Suprapubic skin (tissue), 4 donors: ENCODE data around the gene GPSM1. TPM values are rescaled to one million over a fixed set of nuclear protein-coding genes. Genes with fewer than 3 reads are reported as not detected.

Source experiments
- DNase-seq, 2 donors: peaks; one replicate each; pipeline ENCODE4 v3.0.0-alpha.2; 2019; ENCODE audit warnings: low spot score in 2 of 2
- H3K27ac ChIP-seq: fragments of 200-600 bp; sonication (generic); one replicate; pipeline ENCODE4 v1.5.1; 2019
- H3K27me3 ChIP-seq: fragments of 200-600 bp; sonication (generic); one replicate; pipeline ENCODE4 v1.5.1; 2019
- H3K36me3 ChIP-seq: fragments of 200-600 bp; sonication (generic); one replicate; pipeline ENCODE4 v1.5.1; 2019
- H3K4me1 ChIP-seq: fragments of 200-600 bp; sonication (generic); one replicate; pipeline ENCODE4 v1.5.1; 2019
- H3K4me3 ChIP-seq: fragments of 200-600 bp; sonication (generic); one replicate; pipeline ENCODE4 v1.5.1; 2019; ENCODE audit warnings: mild to moderate bottlenecking
- H3K9me3 ChIP-seq: fragments of 200-600 bp; sonication (generic); one replicate; pipeline ENCODE4 v1.5.1; 2019
- CTCF ChIP-seq, 2 donors: fragments of 200-600 bp in 1 of 2; fragments of 450-650 bp in 1 of 2; sonication (generic) in 1 of 2; IDR thresholded peaks; one replicate each; pipeline ENCODE4 v1.5.1; 2016 to 2019; ENCODE audit warnings: antibody characterized with exemption in 2 of 2, mild to moderate bottlenecking in 1 of 2, moderate library complexity in 1 of 2
- EP300 ChIP-seq: sonication (generic); formaldehyde crosslinking; IDR thresholded peaks from one replicate; pipeline ENCODE4 v1.6.1; 2017; ENCODE audit warnings: antibody characterized with exemption
- POLR2A ChIP-seq, 2 donors: fragments of 450-650 bp; IDR thresholded peaks; one replicate each; pipeline ENCODE4 v1.6.1; 2017; ENCODE audit warnings: antibody characterized with exemption in 2 of 2, mild to moderate bottlenecking in 2 of 2, moderate library complexity in 2 of 2
- POLR2AphosphoS5 ChIP-seq, 3 donors: sonication (generic); formaldehyde crosslinking; IDR thresholded peaks; one replicate each; pipeline ENCODE4 v1.6.1; 2017; ENCODE audit warnings: antibody characterized with exemption in 3 of 3
- WGBS: methylation state at CpG from one replicate; pipeline ENCODE4 v1.1.5; 2018; 5-methylcytosine and 5-hydroxymethylcytosine counted together
- total RNA-seq, 4 donors: library from RNA; depleted of rRNA; stranded (reverse); fragments of >200 nt; gene quantifications; one replicate each; pipeline ENCODE4 v1.1.0, GENCODE V29; 2016

The GPSM1 gene
- total RNA-seq, 4 donors from 2014 or later = 11.5 to 14.6 (median 13.7) TPM

DNA sequence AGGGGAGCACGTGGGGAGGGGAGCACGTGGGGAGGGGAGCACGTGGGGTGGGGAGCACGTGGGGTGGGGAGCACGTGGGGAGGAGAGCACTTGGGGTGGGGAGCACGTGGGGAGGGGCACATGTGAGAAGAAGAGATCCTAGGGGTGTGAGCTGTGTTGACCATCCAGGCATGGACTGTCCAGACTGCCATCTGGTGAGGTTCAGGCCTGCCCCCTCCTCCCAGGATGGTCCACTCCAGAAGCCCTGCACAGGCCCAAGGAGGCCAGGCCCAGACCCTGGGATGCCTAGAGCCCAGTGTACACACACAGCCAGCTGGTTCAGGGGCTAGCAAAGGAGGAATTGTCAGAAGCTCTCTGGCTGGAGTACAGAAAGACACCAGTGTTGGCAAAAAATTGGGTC, 70.3 kb downstream of the GPSM1 start:
- Histone ChIP-seq H3K27ac (no peak overlapping the region), H3K27me3 (no peaks in the 10 kb centered on the region), H3K4me1 (peaks cover 22% of the 10 kb centered on the region), H3K36me3 (peaks cover 60% of the 10 kb centered on the region), H3K4me3 (no peak overlapping the region), H3K9me3 (no peaks in the 10 kb centered on the region)
- 66% methylated on average over 6 of the region's 6 CpGs for WGBS
- TF ChIP-seq CTCF (IDR thresholded peaks at IDR 0.05) = no peak
- no peak for TF ChIP-seq POLR2AphosphoS5 (IDR thresholded peaks at IDR 0.05)
- no peak for TF ChIP-seq EP300
- TF ChIP-seq POLR2A (IDR thresholded peaks at IDR 0.05) = no peak
- DNase-seq = peak in 1 of 2 donors; percentile 47

DNA sequence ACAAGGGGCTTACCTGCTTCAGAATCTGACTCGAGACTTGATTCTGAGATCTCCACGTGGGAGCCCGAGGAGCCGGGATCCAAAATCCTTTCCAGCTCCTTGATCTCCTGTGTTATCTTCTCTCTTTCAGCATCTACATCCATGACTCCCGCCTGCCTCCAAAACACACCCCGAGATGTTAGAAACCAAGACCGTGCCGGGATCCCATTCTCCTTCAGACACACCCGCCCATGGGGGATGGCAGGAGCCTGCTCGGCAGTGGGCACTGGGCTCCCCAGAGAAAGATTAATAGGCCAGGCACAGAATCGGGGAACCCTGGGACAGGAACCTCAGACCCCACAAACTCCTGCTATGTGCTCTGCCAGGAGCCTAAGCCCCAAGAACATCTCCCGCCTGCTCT, 70.9 kb downstream of the GPSM1 start:
- Histone ChIP-seq H3K9me3 (no peaks in the 10 kb centered on the region), H3K4me3 (no peak overlapping the region), H3K36me3 (peaks cover 56% of the 10 kb centered on the region), H3K4me1 (peaks cover 22% of the 10 kb centered on the region), H3K27me3 (no peaks in the 10 kb centered on the region), H3K27ac (no peak overlapping the region)
- peak in 1 of 2 donors; percentile 53 for DNase-seq
- WGBS = 92% methylated on average over 11 of the region's 12 CpGs
- no peak for TF ChIP-seq CTCF (IDR thresholded peaks at IDR 0.05)
- no peak for TF ChIP-seq EP300
- no peak for TF ChIP-seq POLR2A (IDR thresholded peaks at IDR 0.05)
- no peak for TF ChIP-seq POLR2AphosphoS5 (IDR thresholded peaks at IDR 0.05)

DNA sequence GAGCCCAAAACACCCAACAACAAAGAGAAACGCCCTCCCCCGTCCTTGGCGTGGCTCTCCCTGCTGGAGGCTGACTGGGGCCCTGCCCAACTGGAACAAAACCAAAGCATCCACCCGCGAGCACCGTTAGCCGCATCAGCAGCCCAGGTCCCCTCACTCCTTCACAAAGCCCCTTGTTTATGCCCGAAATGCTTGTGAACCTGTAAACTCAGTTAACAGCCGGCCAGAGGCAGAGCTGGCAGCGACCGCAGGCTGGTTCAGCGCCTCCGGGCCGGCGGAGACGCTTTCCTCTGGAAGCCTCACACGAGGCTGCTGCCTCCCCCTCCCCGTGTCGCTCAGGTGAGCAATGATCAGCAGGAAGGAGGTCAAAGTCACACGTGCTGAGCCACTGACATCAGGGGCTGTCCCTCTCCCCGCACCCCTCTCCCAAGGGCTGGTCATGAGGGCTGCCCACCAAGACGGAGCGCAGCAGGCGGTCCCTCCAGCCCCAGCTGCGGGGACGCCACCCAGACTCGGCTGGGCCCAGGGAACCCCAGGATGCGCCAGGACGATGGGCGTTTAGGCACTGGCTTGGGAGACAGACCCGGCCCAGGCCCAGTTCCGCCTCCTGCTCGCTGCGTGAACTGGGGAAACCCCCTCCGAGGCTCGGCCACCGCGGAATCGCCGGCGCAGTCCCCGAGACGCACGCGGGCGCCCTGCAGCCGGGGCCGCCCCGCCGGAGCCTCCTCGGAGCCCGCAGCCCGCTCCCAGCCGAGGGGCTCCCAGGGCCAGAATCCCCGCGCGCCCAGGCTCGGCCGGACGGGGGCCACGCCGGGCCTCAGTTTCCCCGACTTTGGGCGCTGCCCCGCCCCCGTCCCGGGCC, 72.1 kb downstream of the GPSM1 start:
- TF ChIP-seq POLR2AphosphoS5 (IDR thresholded peaks at IDR 0.05) (no peak), POLR2A (IDR thresholded peaks at IDR 0.05) (no peak), EP300 (no peak), CTCF (IDR thresholded peaks at IDR 0.05) (no peak)
- H3K27me3 ChIP-seq = no peaks in the 10 kb centered on the region
- H3K9me3 ChIP-seq = no peaks in the 10 kb centered on the region
- H3K27ac ChIP-seq = no peak overlapping the region
- peaks cover 56% of the 10 kb centered on the region for H3K36me3 ChIP-seq
- peak in 1 of 2 donors; percentile 66 for DNase-seq
- H3K4me3 ChIP-seq = peak overlapping the region; percentile 87
- peaks cover 22% of the 10 kb centered on the region for H3K4me1 ChIP-seq
- WGBS = 3% methylated on average over 16 of the region's 67 CpGs

- Histone ChIP-seq H3K4me1 (peaks cover 29% of the 10 kb centered on the region), H3K27ac (no peak within 1 kb of the TSS), H3K4me3 (peak within 1 kb of the TSS; percentile 87), H3K9me3 (no peaks in the 10 kb centered on the region), H3K27me3 (no peaks in the 10 kb centered on the region), H3K36me3 (peaks cover 56% of the 10 kb centered on the region)
- no peak for TF ChIP-seq POLR2A (IDR thresholded peaks at IDR 0.05)
- peak; percentile 91 to 99 for TF ChIP-seq CTCF (IDR thresholded peaks at IDR 0.05)
- 15% methylated on average over 12 of the region's 71 CpGs for WGBS
- DNase-seq = peak; percentile 82 to 86
Measured at GRCh38 chr9:136400038-136400834, 72.9 kb downstream of the GPSM1 start, which contains the start of gene SNAPC4. Gene SNAPC4, minus strand, starts transcription at chr9:136400170. Its CDS starts 1,742 bp downstream, at chr9:136398428.
